GM21526 (cell line): ENCODE results near the gene SLC25A42.

Source experiments
- ATAC-seq: cut with Tn5 transposase; IDR thresholded peaks from one replicate; pipeline ENCODE4 v1.9.1; 2021; ENCODE audit warnings: moderate library complexity; ENCODE audit not compliant: unreplicated experiment, low FRiP score

Gene SLC25A42

GRCh38 chr19:19155495-19156219 lies 91.9 kb downstream of the SLC25A42 start:
- no peak for ATAC-seq

- no peak for ATAC-seq
Observed at GRCh38 chr19:19157808-19158207, 94.0 kb downstream of the SLC25A42 start.

GRCh38 chr19:19159534-19159933 lies 95.7 kb downstream of the SLC25A42 start:
- ATAC-seq: no peak

- ATAC-seq: no peak
Observed at GRCh38 chr19:19160461-19161035, 96.8 kb downstream of the SLC25A42 start.

- no peak for ATAC-seq
Observed at GRCh38 chr19:19162495-19162894, 98.7 kb downstream of the SLC25A42 start.
